Esophagus muscularis mucosa (tissue), 4 donors: Measurements from ENCODE around the gene TCF3.

ENCODE experiments used
- EP300 ChIP-seq: sonication (generic); formaldehyde crosslinking; IDR thresholded peaks from one replicate; pipeline ENCODE4 v1.6.1; 2017; ENCODE audit warnings: antibody characterized with exemption
- POLR2A ChIP-seq: fragments of 450-650 bp; IDR thresholded peaks from one replicate; pipeline ENCODE4 v1.6.1; 2017; ENCODE audit warnings: antibody characterized with exemption, moderate library complexity, mild to moderate bottlenecking, low read depth
- POLR2AphosphoS5 ChIP-seq, 2 donors: sonication (generic); formaldehyde crosslinking; IDR thresholded peaks; one replicate each; pipeline ENCODE4 v1.6.1; 2017; ENCODE audit warnings: antibody characterized with exemption in 2 of 2
- TF ChIP-seq, protein P1 (sequence below), 3 experiments: fragments of 200-600 bp in 2 of 3; fragments of 450-650 bp in 1 of 3; sonication (generic) in 2 of 3; IDR thresholded peaks; one replicate each; pipeline ENCODE4 v1.5.1; 2017 to 2019; ENCODE audit warnings: antibody characterized with exemption in 3 of 3, mild to moderate bottlenecking in 2 of 3, moderate library complexity in 1 of 3

DNA sequence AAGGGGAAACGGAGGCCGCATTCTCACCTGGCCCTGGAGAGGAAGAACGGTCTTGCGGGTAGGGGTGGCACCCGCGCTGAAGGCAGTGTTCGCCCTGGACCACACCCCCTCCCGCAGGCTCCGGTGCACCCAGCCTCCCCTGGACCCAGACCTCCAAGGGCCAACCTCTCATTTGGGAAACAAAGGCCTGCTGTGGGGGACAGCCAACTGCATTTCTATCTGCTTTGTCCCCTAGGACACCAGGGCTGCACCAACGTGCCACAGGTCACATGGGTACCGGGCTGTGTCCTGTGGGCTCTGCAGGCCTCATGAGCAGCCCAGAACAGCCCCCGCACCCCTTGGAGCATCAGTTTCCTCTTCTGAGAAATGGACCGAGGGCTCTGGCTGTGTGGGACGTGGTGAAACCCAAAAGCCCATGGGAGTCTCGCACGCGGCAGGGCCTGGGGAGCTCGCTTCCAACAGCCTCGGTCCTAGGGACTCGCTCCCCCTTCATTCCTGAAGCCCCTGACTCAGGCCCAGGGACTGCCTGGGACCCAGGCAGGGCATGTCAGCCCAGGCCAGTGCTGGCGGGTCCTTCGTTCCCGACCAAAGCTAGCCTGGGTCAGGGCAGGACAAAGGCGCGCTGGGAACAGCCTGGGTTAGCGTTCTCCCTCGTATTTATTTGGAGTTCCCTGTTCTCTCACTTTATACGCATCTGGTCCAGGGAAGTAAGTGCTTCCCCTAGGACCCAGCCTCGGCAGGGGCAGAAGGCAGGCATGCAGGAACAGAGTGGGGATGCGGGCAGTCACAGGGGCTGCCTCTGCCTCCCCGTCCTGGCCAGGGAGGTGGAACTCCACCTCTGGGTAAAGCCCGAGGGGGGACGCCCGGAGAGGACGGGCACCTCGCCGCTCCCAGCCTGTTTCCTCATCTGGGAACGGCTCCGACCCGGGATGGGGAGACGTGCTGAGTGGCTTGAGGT lies 4.6 kb downstream of the TCF3 start:
- TF ChIP-seq, protein P1, sequence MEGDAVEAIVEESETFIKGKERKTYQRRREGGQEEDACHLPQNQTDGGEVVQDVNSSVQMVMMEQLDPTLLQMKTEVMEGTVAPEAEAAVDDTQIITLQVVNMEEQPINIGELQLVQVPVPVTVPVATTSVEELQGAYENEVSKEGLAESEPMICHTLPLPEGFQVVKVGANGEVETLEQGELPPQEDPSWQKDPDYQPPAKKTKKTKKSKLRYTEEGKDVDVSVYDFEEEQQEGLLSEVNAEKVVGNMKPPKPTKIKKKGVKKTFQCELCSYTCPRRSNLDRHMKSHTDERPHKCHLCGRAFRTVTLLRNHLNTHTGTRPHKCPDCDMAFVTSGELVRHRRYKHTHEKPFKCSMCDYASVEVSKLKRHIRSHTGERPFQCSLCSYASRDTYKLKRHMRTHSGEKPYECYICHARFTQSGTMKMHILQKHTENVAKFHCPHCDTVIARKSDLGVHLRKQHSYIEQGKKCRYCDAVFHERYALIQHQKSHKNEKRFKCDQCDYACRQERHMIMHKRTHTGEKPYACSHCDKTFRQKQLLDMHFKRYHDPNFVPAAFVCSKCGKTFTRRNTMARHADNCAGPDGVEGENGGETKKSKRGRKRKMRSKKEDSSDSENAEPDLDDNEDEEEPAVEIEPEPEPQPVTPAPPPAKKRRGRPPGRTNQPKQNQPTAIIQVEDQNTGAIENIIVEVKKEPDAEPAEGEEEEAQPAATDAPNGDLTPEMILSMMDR (IDR thresholded peaks at IDR 0.05) = no peak
- TF ChIP-seq POLR2A = no peak
- no peak for TF ChIP-seq EP300
- TF ChIP-seq POLR2AphosphoS5 (IDR thresholded peaks at IDR 0.05) = no peak
